Measurements from ENCODE around the gene G6PC2. TPM values are rescaled to one million over a fixed set of nuclear protein-coding genes. Genes with fewer than 3 reads are reported as not detected.

G6PC2 gene
- total and polyA plus RNA-seq, 4 donors = not detected

- WGBS = 84% methylated on average over 14 of the region's 14 CpGs
- no peak overlapping the region for H3K27ac ChIP-seq (ENCODE audit: low read depth in 1 of 2, low read length in 2 of 2)
- H3K9me3 ChIP-seq (ENCODE audit: control insufficient read depth in 4 of 4, low read length in 3 of 4) = no peaks in the 10 kb centered on the region
- H3K27me3 ChIP-seq (ENCODE audit: control insufficient read depth in 4 of 4, insufficient read depth in 4 of 4, low read length in 3 of 4) = no peaks in the 10 kb centered on the region
- no peak for DNase-seq (ENCODE audit: low spot score)
- no peak for TF ChIP-seq JUND (IDR thresholded peaks at IDR 0.05)
- TF ChIP-seq RXRA (IDR thresholded peaks at IDR 0.05) = no peak
- no peak for TF ChIP-seq FOXA1 (IDR thresholded peaks at IDR 0.05)
- no peak for TF ChIP-seq YY1 (IDR thresholded peaks at IDR 0.05)
- TF ChIP-seq MAX (IDR thresholded peaks at IDR 0.05) = no peak
- TF ChIP-seq ZBTB33 (IDR thresholded peaks at IDR 0.05) = no peak
- no peak for TF ChIP-seq GABPA (IDR thresholded peaks at IDR 0.05 in 1 of 2, conservative IDR thresholded peaks at IDR 0.05 in 1 of 2)
- no peak for TF ChIP-seq REST (IDR thresholded peaks at IDR 0.05)
- no peak for TF ChIP-seq CTCF (IDR thresholded peaks at IDR 0.05; ENCODE audit: low read depth, low read length, missing input control)
- no peak for TF ChIP-seq HNF4G (IDR thresholded peaks at IDR 0.05)
- TF ChIP-seq RAD21 (IDR thresholded peaks at IDR 0.05) = no peak
- no peak for TF ChIP-seq NR2F2 (IDR thresholded peaks at IDR 0.05)
- H3K4me1 ChIP-seq (ENCODE audit: control insufficient read depth in 4 of 4, insufficient read depth in 4 of 4, low read length in 3 of 4) = no peaks in the 10 kb centered on the region
- H3K36me3 ChIP-seq (ENCODE audit: control insufficient read depth in 4 of 4, insufficient read depth in 3 of 4, low read depth in 1 of 4, low read length in 3 of 4) = peaks cover 2 to 39% (median 27%) of the 10 kb centered on the region in 4 donors
- H3K9ac ChIP-seq (ENCODE audit: low read depth in 1 of 2, low read length in 2 of 2) = no peak overlapping the region
- H3K4me3 ChIP-seq (ENCODE audit: low read depth in 1 of 3, low read length in 3 of 3) = no peak overlapping the region
Observed at GRCh38 chr2:168935810-168936581, 34.9 kb downstream of the G6PC2 start.

GRCh38 chr2:168939061-168939460 lies 38.0 kb downstream of the G6PC2 start:
- Histone ChIP-seq H3K27ac (ENCODE audit: low read depth in 1 of 2, low read length in 2 of 2) (no peak overlapping the region), H3K9me3 (ENCODE audit: control insufficient read depth in 4 of 4, low read length in 3 of 4) (no peaks in the 10 kb centered on the region), H3K9ac (ENCODE audit: low read depth in 1 of 2, low read length in 2 of 2) (no peak overlapping the region), H3K36me3 (ENCODE audit: control insufficient read depth in 4 of 4, insufficient read depth in 3 of 4, low read depth in 1 of 4, low read length in 3 of 4) (peaks cover 2 to 51% (median 23%) of the 10 kb centered on the region in 4 donors), H3K4me1 (ENCODE audit: control insufficient read depth in 4 of 4, insufficient read depth in 4 of 4, low read length in 3 of 4) (no peaks in the 10 kb centered on the region), H3K27me3 (ENCODE audit: control insufficient read depth in 4 of 4, insufficient read depth in 4 of 4, low read length in 3 of 4) (no peaks in the 10 kb centered on the region), H3K4me3 (ENCODE audit: low read depth in 1 of 3, low read length in 3 of 3) (no peak overlapping the region)
- no peak for DNase-seq (ENCODE audit: low spot score)
- TF ChIP-seq FOXA1 (IDR thresholded peaks at IDR 0.05) (no peak), TAF1 (conservative IDR thresholded peaks at IDR 0.05) (no peak), JUND (IDR thresholded peaks at IDR 0.05) (no peak), ZBTB33 (IDR thresholded peaks at IDR 0.05) (no peak), YY1 (IDR thresholded peaks at IDR 0.05) (no peak), SP1 (IDR thresholded peaks at IDR 0.05) (no peak), ATF3 (IDR thresholded peaks at IDR 0.05) (no peak), GABPA (IDR thresholded peaks at IDR 0.05 in 1 of 2, conservative IDR thresholded peaks at IDR 0.05 in 1 of 2) (no peak), REST (IDR thresholded peaks at IDR 0.05) (no peak), FOXA2 (IDR thresholded peaks at IDR 0.05) (no peak)
- WGBS = 96% methylated on average over 1 of the region's 1 CpG

Data from liver (tissue), 9 donors.